HepG2 (cell line): Measurements from ENCODE around the gene NHSL1. TPM values are rescaled to one million over a fixed set of nuclear protein-coding genes. Genes with fewer than 3 reads are reported as not detected.

Experiments
- ETV6 ChIP-seq: sonication (generic); formaldehyde crosslinking; conservative IDR thresholded peaks from 2 replicates; pipeline ENCODE4 v1.4.0; 2020; ENCODE audit warnings: missing genetic modification reagents
- GATAD1 ChIP-seq: IDR thresholded peaks from 2 replicates; pipeline ENCODE4 v1.6.1; 2016; ENCODE audit warnings: missing genetic modification reagents, missing compliant biosample characterization
- KAT2B ChIP-seq: fragments of 150-350 bp; IDR thresholded peaks from 2 replicates; pipeline ENCODE4 v1.6.1; 2014; ENCODE audit warnings: low read depth, low read length, borderline replicate concordance
- KDM2A ChIP-seq: sonication (generic); formaldehyde crosslinking; IDR thresholded peaks from 2 replicates; pipeline ENCODE4 v1.4.0; 2020; ENCODE audit warnings: low read depth, missing genetic modification reagents, borderline replicate concordance
- KDM5B ChIP-seq: sonication (generic); formaldehyde crosslinking; IDR thresholded peaks from 2 replicates; pipeline ENCODE4 v1.4.0; 2020; ENCODE audit warnings: missing genetic modification reagents, mild to moderate bottlenecking, borderline replicate concordance
- KLF11 ChIP-seq: IDR thresholded peaks from 2 replicates; pipeline ENCODE4 v1.6.1; 2016; ENCODE audit warnings: missing compliant biosample characterization
- SOX6 ChIP-seq, 2 experiments: fragments of 450-650 bp in 1 of 2; sonication (generic) in 1 of 2; formaldehyde crosslinking in 1 of 2; IDR thresholded peaks; 2 replicates each; pipeline versions ENCODE4 v1.4.0 to v1.6.1; 2017 to 2020; ENCODE audit warnings: antibody characterized with exemption in 1 of 2, mild to moderate bottlenecking in 1 of 2, missing genetic modification reagents in 1 of 2
- TOE1 ChIP-seq: sonication (generic); formaldehyde crosslinking; IDR thresholded peaks from 2 replicates; pipeline ENCODE4 v1.4.0; 2020; ENCODE audit warnings: mild to moderate bottlenecking, missing genetic modification reagents
- ZNF441 ChIP-seq: sonication (generic); formaldehyde crosslinking; IDR thresholded peaks from 2 replicates; pipeline ENCODE4 v1.7.0; 2021; ENCODE audit warnings: missing genetic modification reagents, borderline replicate concordance
- ZNF496 ChIP-seq: sonication (generic); formaldehyde crosslinking; IDR thresholded peaks from 2 replicates; pipeline ENCODE4 v1.8.1; 2023; ENCODE audit warnings: mild to moderate bottlenecking, moderate library complexity, missing genetic modification reagents; ENCODE audit not compliant: insufficient replicate concordance
- ZNF501 ChIP-seq: sonication (generic); formaldehyde crosslinking; IDR thresholded peaks from 2 replicates; pipeline ENCODE4 v1.5.1; 2020; ENCODE audit warnings: mild to moderate bottlenecking, moderate library complexity, missing genetic modification reagents
- polyA plus RNA-seq, 8 experiments: library from polyadenylated mRNA; depleted of rRNA in 3 of 8; stranded (reverse) in 7 of 8; unstranded in 1 of 8; fragments of >200 nt; fragmentation: Illumina TruSeq in 4 of 8; extraction: Trizol in 4 of 8; gene quantifications; 2 replicates each; pipeline versions ENCODE4 v1.2.1 to v1.2.3, GENCODE V29; 2011 to 2016; ENCODE audit warnings: low read depth in 4 of 8, missing spikeins in 1 of 8, mixed read lengths in 1 of 8; ENCODE audit not compliant: insufficient read depth in 1 of 8
- total RNA-seq, 5 experiments: library from RNA; depleted of rRNA; stranded (reverse); fragments of >200 nt; fragmentation: Illumina TruSeq; extraction: Trizol; gene quantifications; 2 replicates each; pipeline ENCODE4 v1.2.3, GENCODE V29; 2016; ENCODE audit warnings: low read depth in 1 of 5
- TF ChIP-seq, protein P1 (sequence below): sonication (generic); formaldehyde crosslinking; IDR thresholded peaks from 2 replicates; pipeline ENCODE4 v1.5.1; 2020; ENCODE audit warnings: mild to moderate bottlenecking, missing genetic modification reagents, moderate library complexity
- TF ChIP-seq, protein P2 (sequence below): sonication (generic); formaldehyde crosslinking; IDR thresholded peaks from 2 replicates; pipeline ENCODE4 v1.4.0; 2020; ENCODE audit warnings: missing genetic modification reagents, borderline replicate concordance
- TF ChIP-seq, protein P3 (sequence below): IDR thresholded peaks from 2 replicates; pipeline ENCODE4 v1.6.1; 2016; ENCODE audit warnings: missing biosample characterization, missing genetic modification reagents, low read depth
- TF ChIP-seq, protein P4 (sequence below): sonication (generic); formaldehyde crosslinking; IDR thresholded peaks from 2 replicates; pipeline ENCODE4 v1.9.0; 2022; ENCODE audit warnings: missing genetic modification reagents, mild to moderate bottlenecking, borderline replicate concordance
- TF ChIP-seq, protein P5 (sequence below): sonication (generic); formaldehyde crosslinking; IDR thresholded peaks from 2 replicates; pipeline ENCODE4 v1.4.0; 2020; ENCODE audit warnings: missing genetic modification reagents, low read depth, mild to moderate bottlenecking, borderline replicate concordance
- TF ChIP-seq, protein P6 (sequence below): sonication (generic); formaldehyde crosslinking; IDR thresholded peaks from 2 replicates; pipeline ENCODE4 v1.5.0; 2020; ENCODE audit warnings: mild to moderate bottlenecking, missing genetic modification reagents

NHSL1 gene
- total and polyA plus RNA-seq, 2 of the 13 experiments (the other 11 are each of a cell fraction or from before 2014, with no cell fraction given): 24.9 to 53.6 TPM

DNA sequence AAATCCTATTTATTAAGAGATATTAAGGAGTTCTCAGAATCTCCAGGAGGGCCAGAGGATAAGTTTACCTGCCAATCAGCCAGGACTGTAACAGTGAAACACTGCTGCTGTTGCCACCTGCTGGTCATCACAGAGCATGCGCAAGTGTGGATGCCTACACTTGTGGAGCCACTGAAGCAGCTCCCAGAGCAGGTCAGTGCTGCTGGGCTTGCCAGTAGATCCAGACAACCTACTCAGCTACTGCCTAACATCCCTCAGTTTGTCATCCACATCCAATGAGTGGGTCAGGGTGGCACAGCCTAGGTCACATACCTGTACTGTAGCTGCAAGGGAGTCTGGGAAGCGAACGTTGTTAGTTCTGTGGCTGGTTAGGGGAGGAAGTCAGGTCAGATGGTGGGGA lies 18.3 kb upstream of the NHSL1 start (continued):
- TF ChIP-seq GATAD1 (CRISPR knock-in tag) (no peak), ETV6 (CRISPR knock-in tag) (no peak), TOE1 (CRISPR knock-in tag) (no peak), KLF11 (no peak), KAT2B (no peak), ZNF496 (CRISPR knock-in tag) (no peak), KDM2A (CRISPR knock-in tag) (peak; percentile 37; the same call in 1 of the 2 replicates), SOX6 (IDR thresholded peaks at IDR 0.05) (no peak), SOX6 (CRISPR knock-in tag; IDR thresholded peaks at IDR 0.05) (no peak), KDM5B (no peak), ZNF501 (CRISPR knock-in tag) (no peak), ZNF441 (CRISPR knock-in tag) (no peak)
- TF ChIP-seq, protein P1, sequence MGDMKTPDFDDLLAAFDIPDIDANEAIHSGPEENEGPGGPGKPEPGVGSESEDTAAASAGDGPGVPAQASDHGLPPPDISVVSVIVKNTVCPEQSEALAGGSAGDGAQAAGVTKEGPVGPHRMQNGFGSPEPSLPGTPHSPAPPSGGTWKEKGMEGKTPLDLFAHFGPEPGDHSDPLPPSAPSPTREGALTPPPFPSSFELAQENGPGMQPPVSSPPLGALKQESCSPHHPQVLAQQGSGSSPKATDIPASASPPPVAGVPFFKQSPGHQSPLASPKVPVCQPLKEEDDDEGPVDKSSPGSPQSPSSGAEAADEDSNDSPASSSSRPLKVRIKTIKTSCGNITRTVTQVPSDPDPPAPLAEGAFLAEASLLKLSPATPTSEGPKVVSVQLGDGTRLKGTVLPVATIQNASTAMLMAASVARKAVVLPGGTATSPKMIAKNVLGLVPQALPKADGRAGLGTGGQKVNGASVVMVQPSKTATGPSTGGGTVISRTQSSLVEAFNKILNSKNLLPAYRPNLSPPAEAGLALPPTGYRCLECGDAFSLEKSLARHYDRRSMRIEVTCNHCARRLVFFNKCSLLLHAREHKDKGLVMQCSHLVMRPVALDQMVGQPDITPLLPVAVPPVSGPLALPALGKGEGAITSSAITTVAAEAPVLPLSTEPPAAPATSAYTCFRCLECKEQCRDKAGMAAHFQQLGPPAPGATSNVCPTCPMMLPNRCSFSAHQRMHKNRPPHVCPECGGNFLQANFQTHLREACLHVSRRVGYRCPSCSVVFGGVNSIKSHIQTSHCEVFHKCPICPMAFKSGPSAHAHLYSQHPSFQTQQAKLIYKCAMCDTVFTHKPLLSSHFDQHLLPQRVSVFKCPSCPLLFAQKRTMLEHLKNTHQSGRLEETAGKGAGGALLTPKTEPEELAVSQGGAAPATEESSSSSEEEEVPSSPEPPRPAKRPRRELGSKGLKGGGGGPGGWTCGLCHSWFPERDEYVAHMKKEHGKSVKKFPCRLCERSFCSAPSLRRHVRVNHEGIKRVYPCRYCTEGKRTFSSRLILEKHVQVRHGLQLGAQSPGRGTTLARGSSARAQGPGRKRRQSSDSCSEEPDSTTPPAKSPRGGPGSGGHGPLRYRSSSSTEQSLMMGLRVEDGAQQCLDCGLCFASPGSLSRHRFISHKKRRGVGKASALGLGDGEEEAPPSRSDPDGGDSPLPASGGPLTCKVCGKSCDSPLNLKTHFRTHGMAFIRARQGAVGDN (CRISPR knock-in tag): peak; percentile 59
- TF ChIP-seq, protein P2, sequence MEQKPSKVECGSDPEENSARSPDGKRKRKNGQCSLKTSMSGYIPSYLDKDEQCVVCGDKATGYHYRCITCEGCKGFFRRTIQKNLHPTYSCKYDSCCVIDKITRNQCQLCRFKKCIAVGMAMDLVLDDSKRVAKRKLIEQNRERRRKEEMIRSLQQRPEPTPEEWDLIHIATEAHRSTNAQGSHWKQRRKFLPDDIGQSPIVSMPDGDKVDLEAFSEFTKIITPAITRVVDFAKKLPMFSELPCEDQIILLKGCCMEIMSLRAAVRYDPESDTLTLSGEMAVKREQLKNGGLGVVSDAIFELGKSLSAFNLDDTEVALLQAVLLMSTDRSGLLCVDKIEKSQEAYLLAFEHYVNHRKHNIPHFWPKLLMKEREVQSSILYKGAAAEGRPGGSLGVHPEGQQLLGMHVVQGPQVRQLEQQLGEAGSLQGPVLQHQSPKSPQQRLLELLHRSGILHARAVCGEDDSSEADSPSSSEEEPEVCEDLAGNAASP (CRISPR knock-in tag): peak; percentile 44; the same call in 1 of the 2 replicates
- TF ChIP-seq, protein P3, sequence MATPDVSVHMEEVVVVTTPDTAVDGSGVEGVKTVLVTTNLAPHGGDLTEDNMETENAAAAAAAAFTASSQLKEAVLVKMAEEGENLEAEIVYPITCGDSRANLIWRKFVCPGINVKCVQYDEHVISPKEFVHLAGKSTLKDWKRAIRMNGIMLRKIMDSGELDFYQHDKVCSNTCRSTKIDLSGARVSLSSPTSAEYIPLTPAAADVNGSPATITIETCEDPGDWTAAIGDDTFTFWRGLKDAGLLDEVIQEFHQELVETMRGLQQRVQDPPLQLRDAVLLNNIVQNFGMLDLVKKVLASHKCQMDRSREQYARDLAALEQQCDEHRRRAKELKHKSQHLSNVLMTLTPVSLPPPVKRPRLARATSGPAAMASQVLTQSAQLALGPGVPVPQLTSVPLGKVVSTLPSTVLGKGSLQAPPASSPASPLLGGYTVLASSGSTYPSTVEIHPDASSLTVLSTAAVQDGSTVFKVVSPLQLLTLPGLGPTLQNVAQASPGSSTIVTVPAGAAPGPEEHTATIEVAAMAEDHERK (CRISPR knock-in tag): no peak
- TF ChIP-seq, protein P4, sequence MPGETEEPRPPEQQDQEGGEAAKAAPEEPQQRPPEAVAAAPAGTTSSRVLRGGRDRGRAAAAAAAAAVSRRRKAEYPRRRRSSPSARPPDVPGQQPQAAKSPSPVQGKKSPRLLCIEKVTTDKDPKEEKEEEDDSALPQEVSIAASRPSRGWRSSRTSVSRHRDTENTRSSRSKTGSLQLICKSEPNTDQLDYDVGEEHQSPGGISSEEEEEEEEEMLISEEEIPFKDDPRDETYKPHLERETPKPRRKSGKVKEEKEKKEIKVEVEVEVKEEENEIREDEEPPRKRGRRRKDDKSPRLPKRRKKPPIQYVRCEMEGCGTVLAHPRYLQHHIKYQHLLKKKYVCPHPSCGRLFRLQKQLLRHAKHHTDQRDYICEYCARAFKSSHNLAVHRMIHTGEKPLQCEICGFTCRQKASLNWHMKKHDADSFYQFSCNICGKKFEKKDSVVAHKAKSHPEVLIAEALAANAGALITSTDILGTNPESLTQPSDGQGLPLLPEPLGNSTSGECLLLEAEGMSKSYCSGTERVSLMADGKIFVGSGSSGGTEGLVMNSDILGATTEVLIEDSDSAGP: peak; percentile 68; the same call in 1 of the 2 replicates
- TF ChIP-seq, protein P5, sequence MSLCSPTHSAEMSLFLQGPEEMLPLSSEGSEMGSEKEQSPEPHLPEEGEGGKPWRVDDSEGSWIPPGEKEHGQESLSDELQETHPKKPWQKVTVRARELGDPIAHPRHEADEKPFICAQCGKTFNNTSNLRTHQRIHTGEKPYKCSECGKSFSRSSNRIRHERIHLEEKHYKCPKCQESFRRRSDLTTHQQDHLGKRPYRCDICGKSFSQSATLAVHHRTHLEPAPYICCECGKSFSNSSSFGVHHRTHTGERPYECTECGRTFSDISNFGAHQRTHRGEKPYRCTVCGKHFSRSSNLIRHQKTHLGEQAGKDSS (CRISPR knock-in tag): no peak
- TF ChIP-seq, protein P6, sequence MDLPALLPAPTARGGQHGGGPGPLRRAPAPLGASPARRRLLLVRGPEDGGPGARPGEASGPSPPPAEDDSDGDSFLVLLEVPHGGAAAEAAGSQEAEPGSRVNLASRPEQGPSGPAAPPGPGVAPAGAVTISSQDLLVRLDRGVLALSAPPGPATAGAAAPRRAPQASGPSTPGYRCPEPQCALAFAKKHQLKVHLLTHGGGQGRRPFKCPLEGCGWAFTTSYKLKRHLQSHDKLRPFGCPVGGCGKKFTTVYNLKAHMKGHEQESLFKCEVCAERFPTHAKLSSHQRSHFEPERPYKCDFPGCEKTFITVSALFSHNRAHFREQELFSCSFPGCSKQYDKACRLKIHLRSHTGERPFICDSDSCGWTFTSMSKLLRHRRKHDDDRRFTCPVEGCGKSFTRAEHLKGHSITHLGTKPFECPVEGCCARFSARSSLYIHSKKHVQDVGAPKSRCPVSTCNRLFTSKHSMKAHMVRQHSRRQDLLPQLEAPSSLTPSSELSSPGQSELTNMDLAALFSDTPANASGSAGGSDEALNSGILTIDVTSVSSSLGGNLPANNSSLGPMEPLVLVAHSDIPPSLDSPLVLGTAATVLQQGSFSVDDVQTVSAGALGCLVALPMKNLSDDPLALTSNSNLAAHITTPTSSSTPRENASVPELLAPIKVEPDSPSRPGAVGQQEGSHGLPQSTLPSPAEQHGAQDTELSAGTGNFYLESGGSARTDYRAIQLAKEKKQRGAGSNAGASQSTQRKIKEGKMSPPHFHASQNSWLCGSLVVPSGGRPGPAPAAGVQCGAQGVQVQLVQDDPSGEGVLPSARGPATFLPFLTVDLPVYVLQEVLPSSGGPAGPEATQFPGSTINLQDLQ (CRISPR knock-in tag): no peak
